Pons (tissue), 1 donor: Measurements from ENCODE around the gene FBXL15.

ENCODE experiments used
- DNase-seq: peaks from one replicate; pipeline ENCODE4 v3.0.0-alpha.2; 2016; ENCODE audit warnings: low spot score

FBXL15 gene

GRCh38 chr10:102420714-102421506, at the start of gene FBXL15:
FBXL15 (plus strand) TSS chr10:102420836; CDS start chr10:102421130, 294 bp downstream.
- peak; percentile 95 for DNase-seq

GRCh38 chr10:102371295-102371694, 49.3 kb upstream of the FBXL15 start:
- no peak for DNase-seq

GRCh38 chr10:102375250-102375649, 45.4 kb upstream of the FBXL15 start:
- no peak for DNase-seq

- no peak for DNase-seq
Observed at GRCh38 chr10:102375867-102376266, 44.8 kb upstream of the FBXL15 start.

GRCh38 chr10:102376901-102377300, 43.7 kb upstream of the FBXL15 start:
- DNase-seq, result no peak

- no peak for DNase-seq
Observed at GRCh38 chr10:102379383-102379782, 41.3 kb upstream of the FBXL15 start.

GRCh38 chr10:102381983-102382382, 38.7 kb upstream of the FBXL15 start:
- no peak for DNase-seq

- no peak for DNase-seq
Observed at GRCh38 chr10:102382871-102383270, 37.8 kb upstream of the FBXL15 start.

- DNase-seq, result no peak
Observed at GRCh38 chr10:102384053-102384452, 36.6 kb upstream of the FBXL15 start.

GRCh38 chr10:102384606-102385429, 35.8 kb upstream of the FBXL15 start:
- DNase-seq, result no peak

- DNase-seq, result no peak
Observed at GRCh38 chr10:102389894-102390293, 30.7 kb upstream of the FBXL15 start.

- DNase-seq, result no peak
Observed at GRCh38 chr10:102392306-102392705, 28.3 kb upstream of the FBXL15 start.

GRCh38 chr10:102393411-102394078, 27.1 kb upstream of the FBXL15 start:
- DNase-seq, result no peak

GRCh38 chr10:102394079-102394800, 26.4 kb upstream of the FBXL15 start:
- peak; percentile 85 for DNase-seq

- no peak for DNase-seq
Observed at GRCh38 chr10:102394801-102395399, 25.7 kb upstream of the FBXL15 start.

- peak; percentile 81 for DNase-seq
Observed at GRCh38 chr10:102395400-102396316, 25.0 kb upstream of the FBXL15 start, which contains the start of gene NFKB2. NFKB2 (plus strand) TSS chr10:102395705; CDS start chr10:102395960, 255 bp downstream.

- no peak for DNase-seq
Observed at GRCh38 chr10:102396317-102396650, 24.4 kb upstream of the FBXL15 start.

GRCh38 chr10:102396730-102397151, 23.9 kb upstream of the FBXL15 start:
- no peak for DNase-seq

GRCh38 chr10:102397222-102398171, 23.1 kb upstream of the FBXL15 start:
- DNase-seq, result no peak
